HG03175 (cell line): Measurements from ENCODE around the gene RIPOR1.
A peak's percentile ranks its signal among the peaks of the same experiment; 100 is the strongest.

Experiments
- ATAC-seq: cut with Tn5 transposase; IDR thresholded peaks from one replicate; pipeline ENCODE4 v1.9.1; 2021; ENCODE audit warnings: mild to moderate bottlenecking, moderate library complexity; ENCODE audit not compliant: unreplicated experiment

Gene RIPOR1

GRCh38 chr16:67539271-67539670 lies 10.6 kb downstream of the RIPOR1 start:
- no peak for ATAC-seq

GRCh38 chr16:67539691-67540635 lies 11.3 kb downstream of the RIPOR1 start:
- no peak for ATAC-seq

- no peak for ATAC-seq
Observed at GRCh38 chr16:67540756-67541155, 12.1 kb downstream of the RIPOR1 start.

GRCh38 chr16:67541391-67542263 lies 13.0 kb downstream of the RIPOR1 start:
- no peak for ATAC-seq

- no peak for ATAC-seq
Observed at GRCh38 chr16:67542464-67542863, 13.8 kb downstream of the RIPOR1 start.

- no peak for ATAC-seq
Observed at GRCh38 chr16:67543036-67543435, 14.4 kb downstream of the RIPOR1 start.

- no peak for ATAC-seq
Observed at GRCh38 chr16:67543582-67543981, 15.0 kb downstream of the RIPOR1 start.

GRCh38 chr16:67544329-67544841 lies 15.8 kb downstream of the RIPOR1 start:
- no peak for ATAC-seq

- no peak for ATAC-seq
Observed at GRCh38 chr16:67544844-67545664, 16.4 kb downstream of the RIPOR1 start.

- no peak for ATAC-seq
Observed at GRCh38 chr16:67545665-67546024, 17.0 kb downstream of the RIPOR1 start.

GRCh38 chr16:67546091-67546501 lies 17.5 kb downstream of the RIPOR1 start:
- ATAC-seq: no peak

- ATAC-seq: no peak
Observed at GRCh38 chr16:67546761-67547422, 18.3 kb downstream of the RIPOR1 start.

GRCh38 chr16:67547423-67548264 lies 19.0 kb downstream of the RIPOR1 start:
- ATAC-seq: peak; percentile 37

GRCh38 chr16:67548265-67549126 lies 19.9 kb downstream of the RIPOR1 start:
- peak; percentile 56 for ATAC-seq

GRCh38 chr16:67549240-67549639 lies 20.6 kb downstream of the RIPOR1 start:
- ATAC-seq: no peak

- no peak for ATAC-seq
Observed at GRCh38 chr16:67549936-67550335, 21.3 kb downstream of the RIPOR1 start.

- ATAC-seq: no peak
Observed at GRCh38 chr16:67551091-67551490, 22.5 kb downstream of the RIPOR1 start.

- no peak for ATAC-seq
Observed at GRCh38 chr16:67551972-67552371, 23.3 kb downstream of the RIPOR1 start.
